Stimulated activated naive CD8-positive, alpha-beta T cell treated with anti-CD3 and anti-CD28 coated beads, Interleukin-15, amount 100 ng/mL, for 72 hours (primary cell): ENCODE measurements around the gene EXOSC10.
"Not testable (repeated sequence)": the region's sequence is repeated elsewhere in the genome, so short reads cannot be mapped to it uniquely, and the experiment has no call there.

Experiments used
- ATAC-seq: fragments of 150-1000 bp; cut with Tn5 transposase; 2 replicates; pipeline ENCODE4 v1.10.0; 2021; ENCODE audit warnings: mild to moderate bottlenecking, moderate library complexity
- DNase-seq, 2 donors: peaks; one replicate each; pipeline ENCODE4 v3.0.0; 2021 to 2022
- H3K27ac Mint-ChIP-seq, 2 donors: one replicate each; pipeline ENCODE4 v1.8.0; 2022; ENCODE audit warnings: mild to moderate bottlenecking in 2 of 2, mixed read lengths in 2 of 2, moderate library complexity in 2 of 2
- H3K27me3 Mint-ChIP-seq: one replicate; pipeline ENCODE4 v1.8.0; 2022; ENCODE audit warnings: mixed read lengths
- H3K4me1 Mint-ChIP-seq: one replicate; pipeline ENCODE4 v1.8.0; 2022; ENCODE audit warnings: mild to moderate bottlenecking, mixed read lengths
- H3K4me3 Mint-ChIP-seq, 2 donors: one replicate each; pipeline ENCODE4 v1.8.0; 2022; ENCODE audit warnings: mild to moderate bottlenecking in 2 of 2, mixed read lengths in 2 of 2, moderate library complexity in 1 of 2
- H3K9me3 Mint-ChIP-seq, 2 donors: one replicate each; pipeline ENCODE4 v1.8.0; 2022; ENCODE audit warnings: mixed read lengths in 2 of 2

Gene EXOSC10

DNA sequence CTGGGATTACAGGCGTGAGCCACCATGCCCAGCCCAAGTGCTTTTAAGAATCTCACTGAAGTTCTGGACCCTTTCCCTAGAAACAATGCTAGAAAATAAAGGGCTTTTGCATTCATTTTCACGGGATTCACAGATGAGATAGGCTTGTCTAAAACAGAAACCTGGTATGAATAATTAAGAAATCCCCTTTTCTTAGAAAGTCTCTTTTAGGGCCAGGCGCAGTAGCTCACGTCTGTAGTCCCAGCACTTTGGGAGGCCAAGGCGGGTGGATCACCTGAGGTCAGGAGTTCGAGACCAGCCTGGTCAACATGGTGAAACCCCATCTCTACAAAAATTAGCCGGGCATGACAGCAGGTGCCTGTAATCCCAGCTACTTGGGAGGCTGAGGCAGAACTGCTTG is 26.3 kb downstream of the EXOSC10 start:
- not testable (repeated sequence) for H3K27ac Mint-ChIP-seq, H3K4me3 Mint-ChIP-seq, DNase-seq, H3K27me3 Mint-ChIP-seq, H3K9me3 Mint-ChIP-seq
- peak; percentile 78 for ATAC-seq
- peaks cover 34% of the 10 kb centered on the region for H3K4me1 Mint-ChIP-seq

GRCh38 chr1:11072216-11072917 is 27.3 kb downstream of the EXOSC10 start:
- ATAC-seq (no peak), DNase-seq (no peak)
- Mint-ChIP-seq H3K9me3 (no peaks in the 10 kb centered on the region), H3K4me3 (no peak overlapping the region), H3K27ac (peak overlapping the region in 1 of 2 donors; percentile 88), H3K27me3 (no peaks in the 10 kb centered on the region), H3K4me1 (peaks cover 38% of the 10 kb centered on the region)

- DNase-seq (no peak), ATAC-seq (no peak)
- Mint-ChIP-seq H3K9me3 (no peaks in the 10 kb centered on the region), H3K27ac (peak overlapping the region; percentile 44 to 61), H3K27me3 (no peaks in the 10 kb centered on the region), H3K4me3 (no peak overlapping the region), H3K4me1 (peaks cover 38% of the 10 kb centered on the region)
Measured at GRCh38 chr1:11071463-11072215, 28.0 kb downstream of the EXOSC10 start.

GRCh38 chr1:11070876-11071275 is 28.8 kb downstream of the EXOSC10 start:
- ATAC-seq (no peak), DNase-seq (no peak)
- H3K4me3 Mint-ChIP-seq = no peak overlapping the region
- H3K9me3 Mint-ChIP-seq = no peaks in the 10 kb centered on the region
- H3K27me3 Mint-ChIP-seq = no peaks in the 10 kb centered on the region
- peaks cover 38% of the 10 kb centered on the region for H3K4me1 Mint-ChIP-seq
- peak overlapping the region in 1 of 2 donors; percentile 44 for H3K27ac Mint-ChIP-seq

- Mint-ChIP-seq H3K27ac (peak overlapping the region; percentile 86 to 87), H3K27me3 (no peaks in the 10 kb centered on the region), H3K4me1 (peaks cover 41% of the 10 kb centered on the region), H3K9me3 (no peaks in the 10 kb centered on the region), H3K4me3 (no peak overlapping the region)
- DNase-seq (no peak), ATAC-seq (no peak)
Measured at GRCh38 chr1:11068600-11069473, 30.8 kb downstream of the EXOSC10 start.

DNA sequence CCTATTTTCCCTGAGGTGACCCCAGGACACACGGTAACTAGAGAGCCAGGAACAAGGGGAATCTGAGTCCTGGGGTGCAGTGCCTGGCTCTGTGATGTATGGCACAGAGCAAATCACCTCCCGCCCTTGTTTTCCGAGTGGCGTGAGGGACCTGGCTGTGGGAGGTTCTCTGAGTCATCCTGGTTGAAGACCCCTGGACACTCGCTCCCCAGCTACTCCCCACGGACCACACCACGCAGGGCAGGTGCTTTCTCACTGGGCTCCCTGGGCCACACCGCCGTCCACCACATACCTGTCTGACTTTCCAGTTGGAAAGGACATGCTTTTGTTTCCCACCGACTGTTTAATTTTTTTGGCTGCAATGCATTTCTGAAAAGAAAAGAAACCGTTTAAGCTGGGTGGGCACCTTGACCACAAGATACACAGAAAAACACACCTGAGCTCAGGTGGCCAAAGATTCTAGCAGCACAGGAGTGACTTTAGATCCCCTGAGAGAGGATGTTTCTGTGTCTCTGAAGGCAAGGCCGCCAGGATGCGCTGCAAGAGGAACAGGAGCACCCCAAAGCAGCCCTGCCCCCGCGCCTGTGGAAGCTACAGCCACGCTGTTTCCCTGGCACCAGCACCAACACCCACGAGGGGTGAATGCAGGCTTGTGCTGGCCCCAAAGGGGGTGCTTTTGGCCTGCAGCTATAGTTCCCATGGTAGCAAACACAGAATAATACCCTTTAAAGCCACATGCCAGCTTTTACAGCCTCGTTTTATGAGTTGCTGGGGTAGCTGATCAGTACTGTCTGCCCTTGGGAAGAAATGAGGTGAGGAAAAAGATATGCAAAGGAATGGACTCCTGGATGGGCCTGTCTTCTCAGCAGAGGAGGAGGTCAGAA is 31.7 kb downstream of the EXOSC10 start:
- DNase-seq (no peak), ATAC-seq (no peak)
- Mint-ChIP-seq H3K9me3 (no peaks in the 10 kb centered on the region), H3K4me1 (peaks cover 50% of the 10 kb centered on the region), H3K27ac (peak overlapping the region in 1 of 2 donors; percentile 87), H3K27me3 (no peaks in the 10 kb centered on the region), H3K4me3 (no peak overlapping the region)

GRCh38 chr1:11065796-11066195 is 33.9 kb downstream of the EXOSC10 start:
- no peak for DNase-seq
- no peaks in the 10 kb centered on the region for H3K9me3 Mint-ChIP-seq
- no peak overlapping the region for H3K27ac Mint-ChIP-seq
- peaks cover 60% of the 10 kb centered on the region for H3K4me1 Mint-ChIP-seq
- no peak for ATAC-seq
- H3K27me3 Mint-ChIP-seq = no peaks in the 10 kb centered on the region
- no peak overlapping the region for H3K4me3 Mint-ChIP-seq

DNA sequence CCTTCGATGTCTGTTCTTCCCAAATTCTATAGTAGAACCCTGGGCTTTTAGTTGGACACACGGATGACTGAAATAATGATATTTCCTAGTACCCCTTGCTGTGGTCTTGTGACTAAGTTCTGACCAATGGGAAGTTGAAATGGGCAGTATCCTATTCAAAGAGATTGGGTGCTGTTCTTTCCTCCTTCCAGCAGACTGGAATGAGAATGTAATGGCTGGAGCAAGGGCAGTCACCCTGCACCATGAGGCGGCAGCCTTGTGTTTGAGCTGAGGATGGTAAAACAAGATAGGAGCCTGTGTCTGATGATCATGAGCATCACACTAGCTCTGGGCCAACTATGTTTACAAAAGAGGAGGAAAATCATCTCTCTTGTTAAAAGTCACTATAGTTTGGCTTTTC is 34.7 kb downstream of the EXOSC10 start:
- Mint-ChIP-seq H3K4me3 (no peak overlapping the region), H3K4me1 (peaks cover 54% of the 10 kb centered on the region), H3K27ac (no peak overlapping the region), H3K27me3 (no peaks in the 10 kb centered on the region), H3K9me3 (no peaks in the 10 kb centered on the region)
- no peak for DNase-seq
- no peak for ATAC-seq

DNA sequence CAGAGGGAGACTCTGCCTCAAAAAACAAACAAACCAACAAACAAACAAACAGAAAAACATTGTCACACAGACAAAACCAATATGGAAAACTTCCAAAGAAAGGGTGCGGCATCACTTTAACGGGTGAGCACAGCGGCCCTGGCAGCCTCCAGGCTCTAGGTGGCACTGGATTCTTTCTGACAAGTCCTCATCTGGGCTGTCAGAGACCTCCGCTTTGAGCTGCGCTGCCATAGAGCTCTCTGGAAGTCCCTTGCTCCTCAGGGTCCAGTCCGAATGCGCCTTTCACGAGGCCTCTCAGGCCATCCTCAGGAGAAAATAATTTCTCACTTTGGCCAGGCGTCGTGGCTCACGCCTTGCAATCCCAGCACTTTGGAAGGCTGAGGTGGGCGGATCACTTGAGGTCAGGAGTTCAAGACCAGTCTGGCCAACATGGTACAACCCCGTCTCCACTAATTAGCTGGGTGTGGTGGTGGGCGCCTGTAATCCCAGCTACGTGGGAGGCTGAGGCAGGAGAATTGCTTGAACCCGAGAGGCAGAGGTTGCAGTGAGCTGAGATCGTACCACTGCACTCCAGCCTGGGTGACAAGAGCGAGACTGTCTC is 35.6 kb downstream of the EXOSC10 start:
- not testable (repeated sequence) for H3K4me3 Mint-ChIP-seq, H3K27ac Mint-ChIP-seq, ATAC-seq, H3K9me3 Mint-ChIP-seq, H3K27me3 Mint-ChIP-seq, DNase-seq
- H3K4me1 Mint-ChIP-seq = peaks cover 48% of the 10 kb centered on the region

DNA sequence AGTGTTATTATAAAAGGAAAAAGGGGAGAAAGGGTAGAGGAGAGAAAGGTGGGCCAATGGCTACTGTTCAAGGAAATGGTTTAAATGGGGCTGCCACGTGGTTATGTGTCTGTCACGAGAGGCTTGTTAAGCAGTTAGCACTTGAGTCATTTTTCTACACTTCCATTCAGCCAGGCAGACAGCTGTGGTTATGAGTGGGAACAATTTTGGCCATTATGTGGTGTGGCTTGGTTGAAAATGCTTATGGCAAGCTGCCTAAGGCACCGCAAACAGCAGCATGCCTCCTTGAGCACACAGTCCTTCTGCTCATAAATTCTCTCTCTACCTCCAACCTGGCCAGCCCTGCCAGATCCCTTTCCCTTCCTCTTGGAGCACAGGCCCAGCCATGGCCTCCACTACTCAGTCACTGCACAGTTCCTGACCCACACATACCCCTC is 36.7 kb downstream of the EXOSC10 start:
- H3K4me1 Mint-ChIP-seq = peaks cover 49% of the 10 kb centered on the region

GRCh38 chr1:11061652-11062365 is 37.9 kb downstream of the EXOSC10 start:
- ATAC-seq (no peak), DNase-seq (no peak)
- Mint-ChIP-seq H3K27ac (peak overlapping the region; percentile 46 to 80), H3K4me1 (peaks cover 61% of the 10 kb centered on the region), H3K27me3 (no peaks in the 10 kb centered on the region), H3K4me3 (peak overlapping the region; percentile 53 to 94), H3K9me3 (no peaks in the 10 kb centered on the region)

More for the DNA sequence above, 36.7 kb downstream of the EXOSC10 start:
- peak overlapping the region; percentile 53 to 58 for H3K4me3 Mint-ChIP-seq
- ATAC-seq = peak; percentile 56
- H3K9me3 Mint-ChIP-seq = no peaks in the 10 kb centered on the region
- DNase-seq = peak; percentile 58 to 77
- H3K27me3 Mint-ChIP-seq = no peaks in the 10 kb centered on the region
- H3K27ac Mint-ChIP-seq = peak overlapping the region; percentile 43 to 71

DNA sequence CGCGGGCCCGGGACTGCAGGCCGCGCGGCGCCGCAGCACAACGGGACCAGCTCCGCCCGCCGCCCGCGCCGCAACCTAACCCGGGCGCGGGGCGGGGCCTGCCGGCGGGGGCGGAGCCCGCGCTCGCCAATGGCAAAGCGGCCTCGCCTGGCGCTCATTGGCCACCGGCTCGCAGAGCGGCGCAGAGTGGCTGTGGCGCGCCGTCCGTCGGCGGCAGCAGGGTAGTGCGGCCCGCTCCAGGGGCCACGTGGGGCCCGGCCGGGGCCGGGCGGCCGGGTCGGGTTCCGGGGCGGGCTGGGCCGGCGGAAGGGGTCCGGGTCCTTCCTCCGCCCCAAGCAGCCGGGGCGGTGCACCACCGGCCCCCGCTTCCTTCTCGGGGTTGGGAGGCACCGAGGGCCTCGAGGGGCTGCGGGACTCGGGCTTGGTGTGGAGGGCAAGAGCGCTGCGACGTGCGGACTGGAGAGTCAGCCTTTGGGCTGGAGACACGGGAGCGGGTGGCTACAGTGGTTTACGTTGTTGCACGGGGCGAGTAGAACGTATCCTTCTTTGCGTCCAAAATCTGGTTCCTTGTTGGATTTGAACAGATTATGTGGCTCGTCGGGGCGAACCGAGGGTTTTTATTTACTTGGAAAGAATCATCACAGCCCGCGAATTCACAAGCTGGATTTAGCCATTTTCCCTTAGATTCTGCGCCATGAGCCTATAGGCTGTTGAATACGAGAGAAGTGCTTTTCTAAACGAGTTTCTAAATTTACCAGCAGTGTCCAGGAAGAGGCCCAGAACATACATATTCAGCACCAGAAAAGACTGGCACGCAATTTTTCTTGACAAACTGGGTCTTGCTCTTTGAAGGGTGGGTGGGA is 39.5 kb downstream of the EXOSC10 start, which contains the start of gene SRM:
Gene SRM, minus strand, starts transcription at position 51 of the 863 bp plus-strand sequence. CDS start 75 bp downstream, outside the sequence.
- Mint-ChIP-seq H3K4me1 (peaks cover 70% of the 10 kb centered on the region), H3K27ac (peak within 1 kb of the TSS; percentile 97), H3K4me3 (peak within 1 kb of the TSS; percentile 96 to 97), H3K9me3 (no peaks in the 10 kb centered on the region), H3K27me3 (no peaks in the 10 kb centered on the region)
- ATAC-seq (peak; percentile 92), DNase-seq (peak; percentile 92 to 93)
